Measurements from ENCODE around the gene ANKRD13B. TPM values are rescaled to one million over a fixed set of nuclear protein-coding genes. Genes with fewer than 3 reads are reported as not detected.

ANKRD13B gene
- total RNA-seq, 4 donors from 2014 or later, result 4.2 to 14.9 (median 8.3) TPM

DNA sequence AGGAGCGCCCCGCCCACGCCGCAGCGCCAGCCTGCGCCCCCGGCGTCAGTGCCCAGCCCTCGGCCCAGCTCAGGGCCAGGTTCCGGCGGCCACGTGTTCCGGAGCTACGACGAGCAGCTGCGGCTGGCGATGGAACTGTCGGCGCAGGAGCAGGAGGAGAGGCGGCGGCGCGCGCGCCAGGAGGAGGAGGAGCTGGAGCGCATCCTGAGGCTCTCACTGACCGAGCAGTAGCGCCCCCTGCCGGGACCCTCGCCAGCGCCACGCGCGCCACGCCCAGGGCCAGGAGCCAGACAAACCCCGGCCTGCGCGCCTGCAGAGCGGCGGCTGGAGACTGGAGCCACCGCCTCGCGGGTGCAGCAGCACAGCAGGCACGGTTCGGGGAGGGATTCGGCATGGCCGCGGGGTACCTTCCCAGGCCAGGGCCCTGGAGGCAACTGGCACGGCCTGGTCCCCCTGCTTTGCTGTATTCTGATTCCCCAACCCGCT lies 20.5 kb downstream of the ANKRD13B start:
- Histone ChIP-seq H3K27ac (peak overlapping the region in 1 of 4 donors; percentile 50), H3K27me3 (no peaks in the 10 kb centered on the region), H3K4me1 (peaks cover 5 to 52% (median 45%) of the 10 kb centered on the region in 4 donors), H3K9me3 (peaks cover 0 to 4% (median 0%) of the 10 kb centered on the region in 4 donors), H3K4me3 (peak overlapping the region; percentile 30 to 46 (median 36)), H3K36me3 (no peaks in the 10 kb centered on the region)
- peak; percentile 88 to 98 (median 97) for DNase-seq
- no peak for TF ChIP-seq POLR2A (IDR thresholded peaks at IDR 0.05)
- TF ChIP-seq CTCF (IDR thresholded peaks at IDR 0.05), result peak; percentile 84 to 93 (median 90)

DNA sequence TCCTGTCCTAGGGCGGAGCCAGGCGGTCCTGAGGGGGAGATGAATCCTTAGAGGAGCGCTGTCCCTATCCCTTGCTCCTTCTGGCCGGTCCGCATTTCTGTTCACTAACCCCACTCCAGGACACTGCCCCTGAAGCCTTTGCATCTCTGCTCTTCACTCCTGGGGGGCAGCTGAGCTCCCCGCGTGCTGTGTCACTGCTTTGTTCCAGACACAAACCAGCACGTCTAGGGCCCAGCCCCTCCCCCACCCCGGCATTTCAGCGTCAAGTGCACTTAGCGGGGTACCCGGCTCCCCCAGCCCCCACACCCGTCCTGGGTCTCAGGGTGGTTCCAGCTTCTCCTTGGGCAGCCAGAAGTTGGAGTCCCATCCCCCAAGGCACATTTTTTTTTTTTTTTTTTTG lies 20.9 kb downstream of the ANKRD13B start:
- peaks cover 0 to 4% (median 0%) of the 10 kb centered on the region in 4 donors for H3K9me3 ChIP-seq
- H3K4me3 ChIP-seq, result peak overlapping the region; percentile 30 to 46 (median 36)
- H3K4me1 ChIP-seq, result peaks cover 5 to 55% (median 45%) of the 10 kb centered on the region in 4 donors
- no peaks in the 10 kb centered on the region for H3K36me3 ChIP-seq
- H3K27me3 ChIP-seq, result no peaks in the 10 kb centered on the region
- DNase-seq, result no peak
- TF ChIP-seq CTCF (IDR thresholded peaks at IDR 0.05) (no peak), POLR2A (IDR thresholded peaks at IDR 0.05) (no peak)
- peak overlapping the region in 1 of 4 donors; percentile 50 for H3K27ac ChIP-seq

DNA sequence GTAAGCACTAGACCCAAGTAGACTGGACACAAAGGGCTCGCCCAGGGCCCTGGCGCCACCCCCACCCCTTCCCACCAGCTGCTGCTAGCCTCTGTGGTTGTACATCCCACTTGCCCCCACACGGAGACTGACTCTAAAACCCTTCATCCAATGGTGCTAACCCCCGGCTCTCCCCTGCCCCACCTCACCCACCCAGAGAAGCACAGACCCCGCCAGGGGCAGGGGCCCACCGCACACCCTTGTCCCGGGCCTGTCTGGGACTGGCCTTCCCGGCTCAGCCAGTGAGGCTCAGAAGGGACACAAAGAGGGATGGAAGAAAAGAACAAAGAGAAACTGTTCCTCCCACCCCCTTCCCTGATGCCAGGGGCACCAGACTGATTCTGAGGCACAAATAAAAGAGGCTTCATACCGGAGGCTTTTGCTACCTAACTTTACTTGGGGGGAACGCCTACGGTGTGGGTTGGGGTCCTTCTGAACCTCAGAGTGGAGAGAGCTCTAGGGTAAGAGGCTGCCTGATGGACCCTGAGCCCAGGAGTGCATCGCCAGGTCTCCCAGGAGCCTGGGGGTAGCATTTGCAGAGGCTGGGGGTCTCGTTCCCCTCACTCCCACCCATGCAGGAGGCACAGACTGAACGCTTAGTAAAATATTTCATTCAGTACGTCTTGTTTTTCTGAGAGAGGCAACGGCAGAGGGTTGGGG lies 21.6 kb downstream of the ANKRD13B start:
- Histone ChIP-seq H3K27me3 (no peaks in the 10 kb centered on the region), H3K9me3 (peaks cover 0 to 4% (median 0%) of the 10 kb centered on the region in 4 donors), H3K27ac (no peak overlapping the region), H3K36me3 (no peaks in the 10 kb centered on the region), H3K4me1 (peaks cover 5 to 55% (median 45%) of the 10 kb centered on the region in 4 donors), H3K4me3 (no peak overlapping the region)
- no peak for DNase-seq
- TF ChIP-seq POLR2A (IDR thresholded peaks at IDR 0.05), result no peak
- TF ChIP-seq CTCF (IDR thresholded peaks at IDR 0.05), result no peak

DNA sequence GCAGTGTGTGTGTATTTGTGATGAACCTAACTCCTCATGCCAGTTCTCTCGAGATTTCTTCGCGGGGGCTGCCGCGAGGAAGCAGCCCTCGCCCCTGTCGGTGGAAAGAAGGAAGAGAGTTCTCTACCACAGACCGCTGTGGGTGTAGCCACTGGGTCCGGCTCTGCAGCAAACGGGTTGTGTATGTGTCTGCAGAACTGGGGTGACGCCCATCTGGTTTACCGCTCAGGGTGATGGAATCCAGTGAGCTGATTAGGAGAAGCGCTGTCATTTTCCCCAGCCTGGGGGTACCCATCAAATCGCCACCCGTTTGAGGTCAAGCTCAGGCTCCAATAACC lies 22.1 kb downstream of the ANKRD13B start:
- TF ChIP-seq CTCF (IDR thresholded peaks at IDR 0.05), result peak in 1 of 6 experiments; percentile 7
- TF ChIP-seq POLR2A (IDR thresholded peaks at IDR 0.05), result no peak
- no peaks in the 10 kb centered on the region for H3K27me3 ChIP-seq
- peak overlapping the region; percentile 32 to 53 (median 43) for H3K4me3 ChIP-seq
- peaks cover 5 to 55% (median 45%) of the 10 kb centered on the region in 4 donors for H3K4me1 ChIP-seq
- no peaks in the 10 kb centered on the region for H3K36me3 ChIP-seq
- peaks cover 0 to 4% (median 0%) of the 10 kb centered on the region in 4 donors for H3K9me3 ChIP-seq
- peak overlapping the region in 3 of 4 donors; percentile 32 to 59 (median 40) for H3K27ac ChIP-seq
- DNase-seq, result peak in 2 of 3 donors; percentile 61 to 82

DNA sequence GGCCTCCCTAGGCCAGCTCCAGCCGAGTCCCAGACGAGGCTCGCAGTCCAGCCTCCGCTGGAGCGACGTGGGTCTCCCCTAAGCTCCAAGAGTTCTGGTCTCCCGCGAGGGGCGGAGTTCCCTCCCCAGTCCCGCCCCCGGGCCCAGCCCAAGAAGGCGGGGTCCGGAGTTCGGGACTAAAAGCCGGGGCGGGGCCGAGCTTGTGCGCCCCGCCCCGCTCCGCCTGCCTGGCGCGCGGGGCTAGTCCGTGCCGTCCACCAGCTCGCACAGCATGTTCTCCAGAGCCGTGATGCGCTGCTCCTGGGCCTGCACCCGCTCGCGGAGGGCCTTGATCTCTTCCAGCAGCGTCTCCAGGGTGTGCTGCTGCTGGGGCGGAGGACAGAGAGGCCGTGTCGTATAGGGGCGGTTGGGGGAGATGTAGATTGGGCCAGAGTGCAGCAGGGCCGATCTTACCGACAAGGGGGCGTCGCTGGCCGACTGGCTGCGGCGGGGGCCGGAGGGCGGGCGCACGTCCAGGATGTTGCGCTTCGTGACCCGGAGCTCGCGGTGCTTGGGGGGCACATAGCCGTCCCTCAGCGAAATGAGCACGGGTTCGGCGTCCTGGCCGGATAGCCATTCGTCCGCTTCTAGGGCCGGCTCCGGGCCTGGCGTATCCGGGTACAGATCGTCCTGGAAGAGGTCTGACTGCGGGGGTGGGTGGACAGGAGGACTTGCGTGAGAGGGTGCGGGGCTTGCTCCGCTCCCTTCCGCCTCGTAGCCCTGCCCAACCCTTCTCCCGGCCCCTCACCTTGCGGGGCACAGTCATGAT lies 22.8 kb downstream of the ANKRD13B start:
- DNase-seq, result peak; percentile 89 to 95 (median 90)
- no peaks in the 10 kb centered on the region for H3K36me3 ChIP-seq
- H3K4me3 ChIP-seq, result peak overlapping the region; percentile 32 to 53 (median 43)
- peaks cover 0 to 4% (median 0%) of the 10 kb centered on the region in 4 donors for H3K9me3 ChIP-seq
- peak overlapping the region; percentile 6 to 59 (median 44) for H3K27ac ChIP-seq
- H3K27me3 ChIP-seq, result no peaks in the 10 kb centered on the region
- H3K4me1 ChIP-seq, result peaks cover 5 to 55% (median 45%) of the 10 kb centered on the region in 4 donors
- TF ChIP-seq CTCF (IDR thresholded peaks at IDR 0.05) (no peak), POLR2A (IDR thresholded peaks at IDR 0.05) (peak in 1 of 2 donors; percentile 48)

All from Peyer's patch (tissue), 4 donors.